GM12878 (cell line): Measurements from ENCODE around the gene ADAMTS13.

Experiments
- NFXL1 ChIP-seq: fragments of 450-650 bp; IDR thresholded peaks from 2 replicates; pipeline ENCODE4 v1.6.1; 2017; ENCODE audit warnings: antibody characterized with exemption, mild to moderate bottlenecking, borderline replicate concordance
- POLR2A ChIP-seq: IDR thresholded peaks from 2 replicates; pipeline ENCODE4 v1.6.1; 2011; ENCODE audit warnings: low read depth, mild to moderate bottlenecking, low read length
- POLR2AphosphoS5 ChIP-seq: IDR thresholded peaks from 2 replicates; pipeline ENCODE4 v1.6.1; 2011; ENCODE audit warnings: mild to moderate bottlenecking, low read length, inconsistent platforms
- RFX5 ChIP-seq: IDR thresholded peaks from 2 replicates; pipeline ENCODE4 v1.6.1; 2011; ENCODE audit warnings: low read depth, low read length, improper control_type of control experiment
- SREBF2 ChIP-seq: IDR thresholded peaks from 2 replicates; pipeline ENCODE4 v1.6.1; 2012; ENCODE audit warnings: mild to moderate bottlenecking, low read length
- TF ChIP-seq, protein P1 (sequence below), 3 experiments: IDR thresholded peaks in 2 of 3; conservative IDR thresholded peaks in 1 of 3; 2 replicates each; pipeline ENCODE4 v1.5.1; 2011; ENCODE audit warnings: low read depth in 3 of 3, low read length in 3 of 3, mild to moderate bottlenecking in 3 of 3, control low read depth in 2 of 3, moderate library complexity in 2 of 3, inconsistent platforms in 1 of 3, mixed read lengths in 1 of 3; ENCODE audit not compliant: control insufficient read depth in 2 of 3, insufficient read depth in 1 of 3; ENCODE audit errors: extremely low read depth in 1 of 3

DNA sequence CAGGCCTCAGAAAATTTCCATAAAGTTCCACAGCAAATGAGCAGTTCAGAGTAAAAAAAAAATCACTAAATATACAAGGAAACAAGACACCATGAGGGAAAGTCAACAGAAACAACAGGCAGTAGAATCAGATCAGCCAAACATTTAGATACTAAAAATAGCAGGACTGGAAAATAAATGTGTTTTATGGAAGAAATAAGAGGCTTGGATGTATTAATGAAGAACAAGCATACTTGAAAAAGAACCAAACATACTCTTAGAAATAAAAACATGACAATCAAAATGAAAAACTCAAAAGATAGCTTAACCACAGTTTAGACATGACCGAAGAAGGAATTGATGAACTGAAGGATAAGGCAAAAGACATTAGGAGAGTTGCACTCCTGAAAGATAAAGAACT, 79.9 kb downstream of the ADAMTS13 start:
- no peak for TF ChIP-seq POLR2AphosphoS5
- TF ChIP-seq RFX5 = no peak
- TF ChIP-seq SREBF2 = no peak
- no peak for TF ChIP-seq POLR2A
- TF ChIP-seq, protein P1, sequence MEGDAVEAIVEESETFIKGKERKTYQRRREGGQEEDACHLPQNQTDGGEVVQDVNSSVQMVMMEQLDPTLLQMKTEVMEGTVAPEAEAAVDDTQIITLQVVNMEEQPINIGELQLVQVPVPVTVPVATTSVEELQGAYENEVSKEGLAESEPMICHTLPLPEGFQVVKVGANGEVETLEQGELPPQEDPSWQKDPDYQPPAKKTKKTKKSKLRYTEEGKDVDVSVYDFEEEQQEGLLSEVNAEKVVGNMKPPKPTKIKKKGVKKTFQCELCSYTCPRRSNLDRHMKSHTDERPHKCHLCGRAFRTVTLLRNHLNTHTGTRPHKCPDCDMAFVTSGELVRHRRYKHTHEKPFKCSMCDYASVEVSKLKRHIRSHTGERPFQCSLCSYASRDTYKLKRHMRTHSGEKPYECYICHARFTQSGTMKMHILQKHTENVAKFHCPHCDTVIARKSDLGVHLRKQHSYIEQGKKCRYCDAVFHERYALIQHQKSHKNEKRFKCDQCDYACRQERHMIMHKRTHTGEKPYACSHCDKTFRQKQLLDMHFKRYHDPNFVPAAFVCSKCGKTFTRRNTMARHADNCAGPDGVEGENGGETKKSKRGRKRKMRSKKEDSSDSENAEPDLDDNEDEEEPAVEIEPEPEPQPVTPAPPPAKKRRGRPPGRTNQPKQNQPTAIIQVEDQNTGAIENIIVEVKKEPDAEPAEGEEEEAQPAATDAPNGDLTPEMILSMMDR (IDR thresholded peaks at IDR 0.05 in 2 of 3, conservative IDR thresholded peaks at IDR 0.05 in 1 of 3; ENCODE audit: control insufficient read depth in 2 of 3, extremely low read depth in 1 of 3, insufficient read depth in 1 of 3, low read depth in 3 of 3, low read length in 3 of 3) = no peak
- TF ChIP-seq NFXL1 = no peak
